Sigmoid colon (tissue), 4 donors: Measurements from ENCODE around the gene ZNF408.

ENCODE experiments used
- POLR2A ChIP-seq, 2 donors: fragments of 450-650 bp; IDR thresholded peaks; one replicate each; pipeline ENCODE4 v1.6.1; 2016; ENCODE audit warnings: antibody characterized with exemption in 2 of 2, mild to moderate bottlenecking in 2 of 2, moderate library complexity in 2 of 2
- POLR2AphosphoS5 ChIP-seq, 4 donors: sonication (generic); formaldehyde crosslinking; IDR thresholded peaks; one replicate each; pipeline ENCODE4 v1.6.1; 2017; ENCODE audit warnings: antibody characterized with exemption in 4 of 4

- TF ChIP-seq POLR2AphosphoS5 (IDR thresholded peaks at IDR 0.05) (no peak), POLR2A (IDR thresholded peaks at IDR 0.05) (no peak)
Measured at GRCh38 chr11:46724088-46724487, 23.3 kb downstream of the ZNF408 start.
